ENCODE measurements around the gene PFDN1.
"Not testable (repeated sequence)": the region's sequence is repeated elsewhere in the genome, so short reads cannot be mapped to it uniquely, and the experiment has no call there.

The PFDN1 gene

GRCh38 chr5:140205952-140206351 is 96.9 kb downstream of the PFDN1 start:
- no peaks in the 10 kb centered on the region for H3K9me3 ChIP-seq (ENCODE audit: control insufficient read depth, low read length)
- no peaks in the 10 kb centered on the region for H3K36me3 ChIP-seq (ENCODE audit: control insufficient read depth, insufficient read depth, low read length)
- no peak overlapping the region for H3K27ac ChIP-seq (ENCODE audit: insufficient read depth, low read length, poor library complexity, severe bottlenecking)
- H3K4me3 ChIP-seq (ENCODE audit: insufficient read depth, low read depth, low read length, poor library complexity, severe bottlenecking), result no peak overlapping the region
- no peak for DNase-seq
- no peaks in the 10 kb centered on the region for H3K4me1 ChIP-seq (ENCODE audit: control insufficient read depth, insufficient read depth, low read length, poor library complexity, severe bottlenecking)
- no peaks in the 10 kb centered on the region for H3K27me3 ChIP-seq (replicated peaks; ENCODE audit: control insufficient read depth, insufficient read depth, low read length, poor library complexity, severe bottlenecking)

- Histone ChIP-seq H3K4me3 (ENCODE audit: insufficient read depth, low read depth, low read length, poor library complexity, severe bottlenecking) (no peak overlapping the region), H3K36me3 (ENCODE audit: control insufficient read depth, insufficient read depth, low read length) (no peaks in the 10 kb centered on the region), H3K4me1 (ENCODE audit: control insufficient read depth, insufficient read depth, low read length, poor library complexity, severe bottlenecking) (no peaks in the 10 kb centered on the region), H3K27ac (ENCODE audit: insufficient read depth, low read length, poor library complexity, severe bottlenecking) (no peak overlapping the region), H3K9me3 (ENCODE audit: control insufficient read depth, low read length) (no peaks in the 10 kb centered on the region), H3K27me3 (replicated peaks; ENCODE audit: control insufficient read depth, insufficient read depth, low read length, poor library complexity, severe bottlenecking) (no peaks in the 10 kb centered on the region)
- DNase-seq, result no peak
Measured at GRCh38 chr5:140205216-140205615, 97.7 kb downstream of the PFDN1 start.

GRCh38 chr5:140202610-140203009 is 100.3 kb downstream of the PFDN1 start:
- Histone ChIP-seq H3K4me1 (ENCODE audit: control insufficient read depth, insufficient read depth, low read length, poor library complexity, severe bottlenecking) (no peaks in the 10 kb centered on the region), H3K27me3 (replicated peaks; ENCODE audit: control insufficient read depth, insufficient read depth, low read length, poor library complexity, severe bottlenecking) (no peaks in the 10 kb centered on the region), H3K4me3 (ENCODE audit: insufficient read depth, low read depth, low read length, poor library complexity, severe bottlenecking) (no peak overlapping the region), H3K9me3 (ENCODE audit: control insufficient read depth, low read length) (no peaks in the 10 kb centered on the region), H3K36me3 (ENCODE audit: control insufficient read depth, insufficient read depth, low read length) (no peaks in the 10 kb centered on the region), H3K27ac (ENCODE audit: insufficient read depth, low read length, poor library complexity, severe bottlenecking) (no peak overlapping the region)
- DNase-seq, result no peak

GRCh38 chr5:140202078-140202477 is 100.8 kb downstream of the PFDN1 start:
- no peaks in the 10 kb centered on the region for H3K4me1 ChIP-seq (ENCODE audit: control insufficient read depth, insufficient read depth, low read length, poor library complexity, severe bottlenecking)
- H3K27ac ChIP-seq (ENCODE audit: insufficient read depth, low read length, poor library complexity, severe bottlenecking), result no peak overlapping the region

GRCh38 chr5:140198915-140199314 is 104.0 kb downstream of the PFDN1 start:
- DNase-seq; H3K9me3 ChIP-seq (ENCODE audit: control insufficient read depth, low read length); H3K27ac ChIP-seq (ENCODE audit: insufficient read depth, low read length, poor library complexity, severe bottlenecking); H3K4me3 ChIP-seq (ENCODE audit: insufficient read depth, low read depth, low read length, poor library complexity, severe bottlenecking); H3K36me3 ChIP-seq (ENCODE audit: control insufficient read depth, insufficient read depth, low read length); H3K27me3 ChIP-seq (replicated peaks; ENCODE audit: control insufficient read depth, insufficient read depth, low read length, poor library complexity, severe bottlenecking); H3K4me1 ChIP-seq (ENCODE audit: control insufficient read depth, insufficient read depth, low read length, poor library complexity, severe bottlenecking): not testable (repeated sequence)

More at GRCh38 chr5:140202078-140202477, 100.8 kb downstream of the PFDN1 start:
- no peaks in the 10 kb centered on the region for H3K36me3 ChIP-seq (ENCODE audit: control insufficient read depth, insufficient read depth, low read length)
- DNase-seq, result no peak
- H3K27me3 ChIP-seq (replicated peaks; ENCODE audit: control insufficient read depth, insufficient read depth, low read length, poor library complexity, severe bottlenecking), result no peaks in the 10 kb centered on the region
- no peaks in the 10 kb centered on the region for H3K9me3 ChIP-seq (ENCODE audit: control insufficient read depth, low read length)
- H3K4me3 ChIP-seq (ENCODE audit: insufficient read depth, low read depth, low read length, poor library complexity, severe bottlenecking), result no peak overlapping the region

- no peaks in the 10 kb centered on the region for H3K27me3 ChIP-seq (replicated peaks; ENCODE audit: control insufficient read depth, insufficient read depth, low read length, poor library complexity, severe bottlenecking)
- H3K36me3 ChIP-seq (ENCODE audit: control insufficient read depth, insufficient read depth, low read length), result no peaks in the 10 kb centered on the region
- H3K4me1 ChIP-seq (ENCODE audit: control insufficient read depth, insufficient read depth, low read length, poor library complexity, severe bottlenecking), result no peaks in the 10 kb centered on the region
- no peaks in the 10 kb centered on the region for H3K9me3 ChIP-seq (ENCODE audit: control insufficient read depth, low read length)
- H3K4me3 ChIP-seq (ENCODE audit: insufficient read depth, low read depth, low read length, poor library complexity, severe bottlenecking), result no peak overlapping the region
- DNase-seq, result no peak
- no peak overlapping the region for H3K27ac ChIP-seq (ENCODE audit: insufficient read depth, low read length, poor library complexity, severe bottlenecking)
Measured at GRCh38 chr5:140197023-140197422, 105.9 kb downstream of the PFDN1 start.

- Histone ChIP-seq H3K4me1 (ENCODE audit: control insufficient read depth, insufficient read depth, low read length, poor library complexity, severe bottlenecking) (no peaks in the 10 kb centered on the region), H3K36me3 (ENCODE audit: control insufficient read depth, insufficient read depth, low read length) (no peaks in the 10 kb centered on the region), H3K27ac (ENCODE audit: insufficient read depth, low read length, poor library complexity, severe bottlenecking) (no peak overlapping the region), H3K4me3 (ENCODE audit: insufficient read depth, low read depth, low read length, poor library complexity, severe bottlenecking) (no peak overlapping the region), H3K9me3 (ENCODE audit: control insufficient read depth, low read length) (no peaks in the 10 kb centered on the region), H3K27me3 (replicated peaks; ENCODE audit: control insufficient read depth, insufficient read depth, low read length, poor library complexity, severe bottlenecking) (no peaks in the 10 kb centered on the region)
- no peak for DNase-seq
Measured at GRCh38 chr5:140196115-140196814, 106.6 kb downstream of the PFDN1 start.
